Stimulated activated CD4-positive, alpha-beta T cell treated with anti-CD3 and anti-CD28 coated beads, Interleukin-15, amount 100 ng/mL, for 1 hour (primary cell): ENCODE results near the gene THSD4.
"Not testable (repeated sequence)": the region's sequence is repeated elsewhere in the genome, so short reads cannot be mapped to it uniquely, and the experiment has no call there.

ENCODE experiments used
- DNase-seq, 2 donors: peaks; one replicate each; pipeline ENCODE4 v3.0.0-alpha.2; 2020; ENCODE audit warnings: low read depth in 1 of 2, low spot score in 1 of 2

Gene THSD4

GRCh38 chr15:71148048-71148447 is 32.8 kb downstream of the THSD4 start:
- no peak for DNase-seq

- no peak for DNase-seq
Observed at GRCh38 chr15:71149646-71150557, 34.6 kb downstream of the THSD4 start.

- DNase-seq: no peak
Observed at GRCh38 chr15:71151081-71151480, 35.8 kb downstream of the THSD4 start.

- DNase-seq: no peak
Observed at GRCh38 chr15:71152542-71152941, 37.3 kb downstream of the THSD4 start.

GRCh38 chr15:71153823-71154524 is 38.7 kb downstream of the THSD4 start:
- DNase-seq: no peak

- DNase-seq: no peak
Observed at GRCh38 chr15:71154607-71155200, 39.4 kb downstream of the THSD4 start.

GRCh38 chr15:71155534-71155933 is 40.3 kb downstream of the THSD4 start:
- DNase-seq: no peak

- no peak for DNase-seq
Observed at GRCh38 chr15:71160976-71161375, 45.7 kb downstream of the THSD4 start.

- no peak for DNase-seq
Observed at GRCh38 chr15:71162309-71162708, 47.0 kb downstream of the THSD4 start.

- DNase-seq: not testable (repeated sequence)
Observed at GRCh38 chr15:71164606-71165005, 49.3 kb downstream of the THSD4 start.

- no peak for DNase-seq
Observed at GRCh38 chr15:71167445-71168165, 52.3 kb downstream of the THSD4 start.

GRCh38 chr15:71168166-71168834 is 53.0 kb downstream of the THSD4 start:
- DNase-seq: no peak

- no peak for DNase-seq
Observed at GRCh38 chr15:71170163-71170562, 54.9 kb downstream of the THSD4 start.

GRCh38 chr15:71171195-71171594 is 55.9 kb downstream of the THSD4 start:
- no peak for DNase-seq

GRCh38 chr15:71174360-71174759 is 59.1 kb downstream of the THSD4 start:
- not testable (repeated sequence) for DNase-seq

GRCh38 chr15:71180986-71181853 is 65.9 kb downstream of the THSD4 start:
- DNase-seq: no peak

- no peak for DNase-seq
Observed at GRCh38 chr15:71182522-71182921, 67.3 kb downstream of the THSD4 start.

GRCh38 chr15:71183063-71183462 is 67.8 kb downstream of the THSD4 start:
- no peak for DNase-seq

GRCh38 chr15:71185706-71186105 is 70.4 kb downstream of the THSD4 start:
- no peak for DNase-seq

GRCh38 chr15:71186267-71186666 is 71.0 kb downstream of the THSD4 start:
- no peak for DNase-seq
